ENCODE measurements around the gene CDKN1A.
"Not testable (repeated sequence)": the region's sequence is repeated elsewhere in the genome, so short reads cannot be mapped to it uniquely, and the experiment has no call there.

Gene CDKN1A

GRCh38 chr6:36703982-36704381 is 25.5 kb downstream of the CDKN1A start:
- Histone ChIP-seq H3K9ac (ENCODE audit: low read depth, low read length) (no peak overlapping the region), H3K4me1 (ENCODE audit: insufficient read depth, low read length) (no peaks in the 10 kb centered on the region), H3K36me3 (ENCODE audit: insufficient read depth, low read length) (no peaks in the 10 kb centered on the region), H3K9me3 (ENCODE audit: control insufficient read depth, insufficient read depth, low read length) (no peaks in the 10 kb centered on the region)

DNA sequence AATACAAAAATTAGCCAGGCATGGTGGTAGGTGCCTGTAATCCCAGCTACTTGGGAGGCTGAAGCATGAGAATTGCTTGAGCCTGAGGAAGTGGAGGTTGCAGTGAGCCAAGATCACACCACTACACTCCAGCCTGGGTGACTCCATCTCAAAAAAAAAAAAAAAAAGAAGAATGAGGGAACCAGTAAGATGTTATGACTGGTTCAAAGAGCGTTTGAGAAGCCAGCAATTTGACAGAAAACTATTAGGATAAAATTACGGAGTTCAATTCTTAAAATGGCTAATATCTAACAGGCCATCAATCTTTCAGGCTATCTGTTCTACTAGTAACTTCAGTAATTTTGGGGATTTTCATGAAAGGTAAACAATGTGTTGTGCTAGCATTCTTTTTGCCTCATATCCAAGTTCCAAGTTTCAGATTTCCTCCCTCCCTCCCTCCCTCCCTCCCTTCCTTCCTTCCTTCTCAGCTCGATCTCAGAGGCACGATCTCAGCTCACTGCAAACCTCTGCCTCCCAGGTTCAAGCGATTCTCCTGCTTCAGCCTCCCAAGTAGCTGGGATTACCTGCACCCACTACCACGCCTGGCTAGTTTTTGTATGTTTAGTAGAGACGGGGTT is 26.6 kb downstream of the CDKN1A start:
- not testable (repeated sequence) for H3K9me3 ChIP-seq (ENCODE audit: control insufficient read depth, insufficient read depth, low read length); H3K9ac ChIP-seq (ENCODE audit: low read depth, low read length); H3K36me3 ChIP-seq (ENCODE audit: insufficient read depth, low read length); H3K4me1 ChIP-seq (ENCODE audit: insufficient read depth, low read length)

DNA sequence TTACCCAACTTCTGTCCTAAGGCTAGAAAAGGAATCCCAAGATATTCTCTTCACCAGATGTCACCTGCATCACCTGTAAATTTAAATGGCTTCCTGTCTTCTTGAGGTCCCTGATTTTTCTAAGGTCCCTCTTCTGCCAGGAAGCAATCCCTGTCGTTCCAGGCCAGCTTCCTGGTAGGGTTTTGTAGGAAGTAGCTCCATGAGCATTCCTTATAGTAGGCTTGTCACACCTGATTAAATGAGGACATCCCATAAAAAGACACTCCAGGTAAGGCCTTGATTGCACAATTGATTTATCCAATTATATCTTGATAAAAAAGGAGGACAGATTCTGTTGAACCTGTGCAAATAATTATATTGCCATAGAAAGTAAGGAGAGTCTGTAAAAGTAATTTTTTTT is 27.8 kb downstream of the CDKN1A start:
- Histone ChIP-seq H3K9me3 (ENCODE audit: control insufficient read depth, insufficient read depth, low read length) (no peaks in the 10 kb centered on the region), H3K4me1 (ENCODE audit: insufficient read depth, low read length) (no peaks in the 10 kb centered on the region), H3K9ac (ENCODE audit: low read depth, low read length) (no peak overlapping the region)

DNA sequence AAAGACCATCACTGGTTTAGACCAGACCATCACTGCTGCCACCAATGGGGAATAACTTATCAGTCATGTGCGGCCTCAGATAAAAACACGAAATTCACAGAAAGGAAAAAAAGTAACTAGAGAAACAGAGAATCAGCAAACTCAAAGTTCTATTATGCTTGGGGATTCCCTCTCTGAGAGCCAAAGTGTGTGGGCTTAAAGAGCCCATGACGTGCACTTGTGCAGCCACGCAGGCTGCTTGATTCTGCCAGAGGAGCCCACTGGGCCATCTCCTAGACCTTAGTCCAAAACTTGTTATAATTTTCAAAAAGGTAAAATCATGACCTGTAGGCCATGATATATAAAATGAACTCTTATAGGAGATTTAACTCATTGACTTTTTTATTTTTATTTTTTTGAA is 34.3 kb downstream of the CDKN1A start:
- Histone ChIP-seq H3K9me3 (ENCODE audit: control insufficient read depth, insufficient read depth, low read length) (no peaks in the 10 kb centered on the region), H3K36me3 (ENCODE audit: insufficient read depth, low read length) (no peaks in the 10 kb centered on the region)

More for the DNA sequence above, 27.8 kb downstream of the CDKN1A start:
- no peaks in the 10 kb centered on the region for H3K36me3 ChIP-seq (ENCODE audit: insufficient read depth, low read length)

GRCh38 chr6:36713846-36714245 is 35.3 kb downstream of the CDKN1A start:
- H3K9me3 ChIP-seq (ENCODE audit: control insufficient read depth, insufficient read depth, low read length) = no peaks in the 10 kb centered on the region
- H3K36me3 ChIP-seq (ENCODE audit: insufficient read depth, low read length) = no peaks in the 10 kb centered on the region
- peaks cover 4% of the 10 kb centered on the region; the same call in 1 of the 2 replicates for H3K4me1 ChIP-seq (ENCODE audit: insufficient read depth, low read length)
- no peak overlapping the region for H3K9ac ChIP-seq (ENCODE audit: low read depth, low read length)

More for the DNA sequence above, 34.3 kb downstream of the CDKN1A start:
- H3K9ac ChIP-seq (ENCODE audit: low read depth, low read length) = no peak overlapping the region
- peaks cover 4% of the 10 kb centered on the region; the same call in 1 of the 2 replicates for H3K4me1 ChIP-seq (ENCODE audit: insufficient read depth, low read length)

DNA sequence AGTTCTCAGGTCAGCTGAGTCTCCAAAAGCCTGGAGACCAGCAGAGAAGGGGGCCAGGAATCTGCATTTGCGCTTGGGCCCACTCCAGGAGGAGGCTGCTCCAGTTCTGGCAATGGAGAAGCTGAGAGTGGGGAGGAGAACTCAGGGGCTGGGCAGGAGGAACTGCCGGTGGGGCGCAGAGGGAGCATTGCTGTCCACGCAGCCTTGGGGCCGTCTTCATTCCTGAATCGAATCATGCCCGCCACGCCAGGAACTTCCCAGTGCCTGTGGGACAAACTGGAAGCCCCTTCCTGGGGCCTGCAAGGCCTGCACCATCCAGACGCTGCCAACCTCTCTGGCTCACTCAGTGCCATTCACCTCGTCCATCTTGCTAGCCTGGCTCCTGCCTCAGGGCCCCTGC is 36.0 kb downstream of the CDKN1A start:
- Histone ChIP-seq H3K9ac (ENCODE audit: low read depth, low read length) (no peak overlapping the region), H3K4me1 (ENCODE audit: insufficient read depth, low read length) (peaks cover 4% of the 10 kb centered on the region; the same call in 1 of the 2 replicates), H3K9me3 (ENCODE audit: control insufficient read depth, insufficient read depth, low read length) (no peaks in the 10 kb centered on the region), H3K36me3 (ENCODE audit: insufficient read depth, low read length) (no peaks in the 10 kb centered on the region)

- peaks cover 4% of the 10 kb centered on the region; the same call in 1 of the 2 replicates for H3K4me1 ChIP-seq (ENCODE audit: insufficient read depth, low read length)
- no peaks in the 10 kb centered on the region for H3K36me3 ChIP-seq (ENCODE audit: insufficient read depth, low read length)
- no peak overlapping the region for H3K9ac ChIP-seq (ENCODE audit: low read depth, low read length)
- no peaks in the 10 kb centered on the region for H3K9me3 ChIP-seq (ENCODE audit: control insufficient read depth, insufficient read depth, low read length)
These were observed 37.0 kb downstream of the CDKN1A start for GRCh38 chr6:36715469-36715868.

DNA sequence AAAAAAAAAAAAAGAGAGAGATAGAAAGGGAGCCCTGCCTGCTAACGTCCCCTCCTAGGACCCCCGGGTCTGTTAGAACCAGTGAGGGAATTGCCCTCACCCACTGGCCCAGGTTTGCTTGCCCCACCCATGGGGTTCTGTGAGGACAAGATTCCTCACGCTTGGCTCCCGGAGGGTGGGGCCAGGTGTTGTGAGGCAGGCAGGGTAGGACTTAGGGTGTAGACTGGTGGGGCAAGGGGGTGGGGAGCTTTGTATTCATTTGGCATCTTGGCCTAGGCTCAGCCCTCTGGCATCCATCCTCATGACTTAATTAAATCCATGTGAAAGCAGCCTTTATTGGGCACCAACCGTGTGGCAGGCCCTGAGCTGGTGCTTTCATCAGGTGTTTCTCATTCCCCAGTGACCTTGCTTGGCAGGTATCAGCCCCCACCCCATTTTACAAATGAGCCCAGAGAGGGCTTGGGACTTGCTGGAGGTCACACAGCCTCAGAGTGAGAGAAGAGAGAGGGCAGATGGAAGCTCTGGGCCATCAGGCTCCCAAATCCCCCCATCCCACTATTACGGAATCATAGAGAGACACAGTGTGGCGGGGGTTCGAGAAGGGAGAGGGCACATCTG is 38.1 kb downstream of the CDKN1A start:
- H3K9me3 ChIP-seq (ENCODE audit: control insufficient read depth, insufficient read depth, low read length) = no peaks in the 10 kb centered on the region
- no peaks in the 10 kb centered on the region for H3K36me3 ChIP-seq (ENCODE audit: insufficient read depth, low read length)
- H3K4me1 ChIP-seq (ENCODE audit: insufficient read depth, low read length) = peaks cover 4% of the 10 kb centered on the region; the same call in 1 of the 2 replicates
- no peak overlapping the region for H3K9ac ChIP-seq (ENCODE audit: low read depth, low read length)

DNA sequence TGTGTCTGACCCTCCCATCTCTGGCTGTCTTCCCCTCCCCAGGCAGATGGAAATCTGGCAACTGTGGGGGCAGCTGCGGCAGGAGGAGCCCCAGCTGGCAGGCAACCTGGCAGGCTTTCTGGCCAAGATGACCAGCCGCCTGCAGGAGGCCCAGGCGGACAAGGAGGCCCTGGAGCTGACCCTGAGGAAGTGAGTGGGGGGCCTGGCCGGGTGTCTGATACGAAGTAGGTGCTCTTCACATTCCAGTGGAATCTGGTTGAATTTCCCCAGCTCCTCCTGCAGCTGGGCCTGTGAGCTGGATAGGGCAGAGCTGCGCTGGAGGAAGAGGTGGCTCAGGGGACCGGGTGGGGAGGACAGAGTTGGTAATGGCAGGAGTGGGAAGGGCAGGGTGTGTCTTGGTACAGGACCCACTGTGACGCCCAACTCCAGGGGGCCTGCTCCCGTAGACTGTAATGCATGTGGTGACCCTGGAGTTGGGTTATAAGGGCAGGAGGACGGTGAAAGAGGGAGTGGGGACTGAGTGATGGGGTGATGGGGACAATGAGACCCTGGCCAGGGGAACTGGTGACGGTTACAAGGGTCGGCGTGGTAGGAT is 38.8 kb downstream of the CDKN1A start:
- Histone ChIP-seq H3K4me1 (ENCODE audit: insufficient read depth, low read length) (peaks cover 4% of the 10 kb centered on the region; the same call in 1 of the 2 replicates), H3K9ac (ENCODE audit: low read depth, low read length) (no peak overlapping the region), H3K36me3 (ENCODE audit: insufficient read depth, low read length) (no peaks in the 10 kb centered on the region), H3K9me3 (ENCODE audit: control insufficient read depth, insufficient read depth, low read length) (no peaks in the 10 kb centered on the region)

DNA sequence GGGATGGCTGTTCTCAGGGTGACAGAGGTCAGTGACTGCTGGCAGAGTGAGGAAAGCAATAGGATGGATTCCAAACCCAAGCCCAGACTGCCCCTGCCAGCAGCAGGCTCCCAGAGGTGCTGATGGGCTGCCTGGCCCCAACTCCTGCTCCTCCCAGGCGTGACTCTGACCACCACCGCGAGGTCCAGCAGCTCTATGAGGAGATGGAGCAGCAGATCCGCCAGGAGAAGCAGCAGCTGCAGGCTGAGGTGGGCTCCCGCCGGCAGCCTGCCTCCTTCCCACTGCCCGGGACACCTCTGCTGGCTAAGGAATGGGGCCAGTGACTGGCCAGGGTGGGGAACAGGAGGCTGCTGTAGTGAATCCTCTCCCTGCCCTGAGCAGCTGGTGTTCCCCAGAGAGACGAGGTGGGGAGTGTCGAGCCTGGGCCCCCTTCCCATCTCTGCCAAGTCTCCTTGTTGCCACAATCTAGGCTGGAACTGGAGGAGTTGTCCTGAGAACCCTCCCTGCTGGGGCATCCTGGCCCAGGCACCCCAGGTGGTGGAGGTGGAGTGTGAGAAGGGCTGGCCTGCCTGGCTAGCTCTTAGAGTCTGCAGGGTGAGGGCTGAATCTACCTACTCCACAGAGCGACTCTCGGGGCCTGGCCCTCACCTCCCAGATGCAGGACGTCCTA is 39.5 kb downstream of the CDKN1A start:
- no peaks in the 10 kb centered on the region for H3K9me3 ChIP-seq (ENCODE audit: control insufficient read depth, insufficient read depth, low read length)
- H3K36me3 ChIP-seq (ENCODE audit: insufficient read depth, low read length) = no peaks in the 10 kb centered on the region
- peaks cover 4% of the 10 kb centered on the region; the same call in 1 of the 2 replicates for H3K4me1 ChIP-seq (ENCODE audit: insufficient read depth, low read length)
- no peak overlapping the region for H3K9ac ChIP-seq (ENCODE audit: low read depth, low read length)

DNA sequence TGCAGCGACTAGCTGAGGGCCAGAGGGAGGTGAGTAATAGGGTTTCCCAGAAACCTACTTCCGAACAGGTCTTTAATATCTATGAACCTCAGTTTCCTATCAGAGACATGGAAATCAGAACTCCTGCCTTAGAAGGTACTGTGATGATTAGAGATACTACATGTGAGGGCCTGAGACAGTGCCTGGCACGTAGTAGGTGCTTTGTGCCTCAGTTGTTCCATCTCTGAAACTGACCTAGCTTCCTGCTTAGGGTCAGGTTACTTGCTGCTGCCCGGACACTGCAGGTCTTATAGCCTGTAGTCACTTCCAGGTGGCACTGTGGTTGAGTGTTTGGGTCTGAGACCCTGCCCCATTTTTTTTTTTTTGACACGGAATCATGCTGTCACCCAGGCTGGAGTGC is 40.0 kb downstream of the CDKN1A start:
- H3K36me3 ChIP-seq (ENCODE audit: insufficient read depth, low read length) = no peaks in the 10 kb centered on the region
- no peaks in the 10 kb centered on the region for H3K9me3 ChIP-seq (ENCODE audit: control insufficient read depth, insufficient read depth, low read length)
- no peak overlapping the region for H3K9ac ChIP-seq (ENCODE audit: low read depth, low read length)
- H3K4me1 ChIP-seq (ENCODE audit: insufficient read depth, low read length) = peaks cover 4% of the 10 kb centered on the region; the same call in 1 of the 2 replicates

DNA sequence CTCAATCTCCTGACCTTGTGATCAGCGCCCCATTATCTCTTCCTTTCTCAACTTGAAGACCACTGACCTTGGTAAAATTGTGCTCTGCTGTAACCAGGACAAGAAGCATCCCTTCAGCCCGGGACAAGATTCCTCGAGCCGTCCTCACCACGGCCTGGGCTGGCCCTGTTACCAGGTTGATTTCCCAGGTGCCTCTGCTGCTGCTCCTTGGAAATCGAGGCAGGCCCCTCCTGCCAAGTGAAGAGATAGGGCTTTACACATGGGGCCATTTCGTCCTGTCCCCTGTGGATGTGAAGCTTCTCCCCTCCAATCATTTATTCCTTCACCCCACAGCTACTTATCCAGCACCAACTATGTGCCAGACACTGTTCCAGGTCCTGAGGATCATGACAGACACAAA is 40.6 kb downstream of the CDKN1A start:
- H3K36me3 ChIP-seq (ENCODE audit: insufficient read depth, low read length) = no peaks in the 10 kb centered on the region
- H3K4me1 ChIP-seq (ENCODE audit: insufficient read depth, low read length) = peaks cover 4% of the 10 kb centered on the region; the same call in 1 of the 2 replicates
- no peak overlapping the region for H3K9ac ChIP-seq (ENCODE audit: low read depth, low read length)
- no peaks in the 10 kb centered on the region for H3K9me3 ChIP-seq (ENCODE audit: control insufficient read depth, insufficient read depth, low read length)

DNA sequence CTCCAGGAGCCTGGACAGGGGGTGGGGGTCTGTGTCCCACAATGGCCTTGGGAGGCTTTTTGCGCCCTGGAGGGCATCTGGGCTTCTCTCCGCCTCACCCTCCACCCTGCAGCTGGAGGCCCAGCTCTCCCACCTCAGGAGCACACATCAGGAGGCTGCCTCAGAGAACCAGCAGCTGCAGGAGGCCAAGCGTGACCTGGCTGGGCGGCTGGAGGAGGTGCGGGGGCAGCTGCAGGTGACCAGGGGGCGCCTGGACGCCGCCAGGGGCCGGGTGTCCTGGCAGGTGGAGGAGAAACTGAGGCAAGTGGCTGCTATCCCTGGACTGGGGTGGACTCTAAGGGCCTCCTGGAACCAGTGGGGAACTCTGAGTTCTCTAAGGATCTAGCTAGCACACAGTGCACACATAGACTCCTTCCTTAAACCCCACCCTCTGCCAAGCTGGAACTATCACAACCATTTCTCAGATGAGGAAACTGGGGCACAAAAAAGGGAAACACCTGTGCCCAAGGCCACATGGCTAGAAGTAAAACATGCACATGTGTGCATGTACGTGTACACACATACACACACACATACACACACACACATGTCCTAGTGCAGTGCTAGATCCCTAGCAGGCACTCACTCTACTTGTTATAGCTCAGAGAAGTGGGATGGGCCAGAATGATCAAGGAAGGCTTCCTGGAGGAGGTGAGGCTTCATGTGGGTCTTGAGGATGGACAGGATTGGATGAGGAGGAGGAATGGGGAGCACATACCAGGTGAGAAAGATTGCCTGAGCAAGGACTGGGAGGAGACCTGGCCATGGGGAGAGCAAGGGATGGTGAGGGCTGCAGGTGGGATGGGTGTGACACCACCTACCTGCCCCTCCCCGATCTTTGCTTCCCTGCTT is 42.0 kb downstream of the CDKN1A start:
- H3K4me1 ChIP-seq (ENCODE audit: insufficient read depth, low read length) = peaks cover 4% of the 10 kb centered on the region; the same call in 1 of the 2 replicates
- H3K9ac ChIP-seq (ENCODE audit: low read depth, low read length) = no peak overlapping the region
- no peaks in the 10 kb centered on the region for H3K9me3 ChIP-seq (ENCODE audit: control insufficient read depth, insufficient read depth, low read length)
- H3K36me3 ChIP-seq (ENCODE audit: insufficient read depth, low read length) = no peaks in the 10 kb centered on the region
